GM12878 (cell line): ENCODE data around the gene ZNF227. TPM values are rescaled to one million over a fixed set of nuclear protein-coding genes. Genes with fewer than 3 reads are reported as not detected.
"Not testable (repeated sequence)": the region's sequence is repeated elsewhere in the genome, so short reads cannot be mapped to it uniquely, and the experiment has no call there.

Experiments
- ATAC-seq: fragments of 200-7000 bp; cut with Tn5 transposase; 3 replicates; pipeline ENCODE4 v1.9.1; 2020; ENCODE audit warnings: mild to moderate bottlenecking, moderate library complexity
- BruUV-seq: library from RNA; stranded (reverse); fragments of 400-500 nt; replicated peaks from 2 replicates; lab custom pipeline; 2021; lab: Mats Ljungman, UMichigan
- CTCF ChIA-PET: fragments of 300-600 bp; sonication (Branson Sonifier 250); formaldehyde crosslinking; extraction: SDS; loops from one replicate; lab custom pipeline; 2021; ENCODE audit warnings: inconsistent platforms; lab: Yijun Ruan, JAX
- POLR2A ChIA-PET: fragments of 350-600 bp; formaldehyde crosslinking; extraction: SDS; loops from one replicate; lab custom pipeline; 2021; ENCODE audit warnings: inconsistent platforms; lab: Charles Lee
- RAD21 ChIA-PET: fragments of 300-600 bp; sonication (Branson Sonifier 250); formaldehyde crosslinking; loops from one replicate; lab custom pipeline; 2023; ENCODE audit warnings: antibody characterized with exemption; ENCODE audit not compliant: unreplicated experiment; lab: Charles Lee
- SMC1A ChIA-PET: fragments of 300-600 bp; sonication (Branson Sonifier 250); formaldehyde crosslinking; loops from one replicate; lab custom pipeline; 2023; ENCODE audit not compliant: unreplicated experiment, uncharacterized antibody; lab: Charles Lee
- DNase-seq: peaks from one replicate; pipeline ENCODE4 v3.0.0-alpha.2; 2011; ENCODE audit warnings: low read depth, low spot score
- FAIRE-seq: peaks from 3 replicates; lab custom pipeline; 2011; peaks lifted over from hg19 to GRCh38; lab: Jason Lieb, UNC
- H2AFZ ChIP-seq: 2 replicates; pipeline ENCODE4 v1.6.0; 2011; ENCODE audit warnings: low read depth, low read length, control low read depth; ENCODE audit not compliant: control insufficient read depth
- H3K27ac ChIP-seq: 2 replicates; pipeline ENCODE4 v1.5.1; 2011; ENCODE audit warnings: control low read depth; ENCODE audit not compliant: control insufficient read depth, insufficient read depth
- H3K27me3 ChIP-seq, 2 experiments: replicated peaks in 1 of 2; 2 replicates each; pipeline versions ENCODE4 v1.6.0 to v1.6.1; 2011; ENCODE audit warnings: low read length in 1 of 2; ENCODE audit not compliant: control insufficient read depth in 2 of 2, insufficient read depth in 2 of 2
- H3K36me3 ChIP-seq, 2 experiments: 2 replicates each; pipeline ENCODE4 v1.5.1; 2011; ENCODE audit warnings: low read length in 1 of 2; ENCODE audit not compliant: control insufficient read depth in 2 of 2, insufficient read depth in 2 of 2
- H3K4me1 ChIP-seq: 2 replicates; pipeline ENCODE4 v1.6.1; 2011; ENCODE audit warnings: mild to moderate bottlenecking, low read length, moderate library complexity, mixed read lengths; ENCODE audit not compliant: control insufficient read depth, insufficient read depth
- H3K4me2 ChIP-seq: 2 replicates; pipeline ENCODE4 v1.6.0; 2011; ENCODE audit warnings: control low read depth; ENCODE audit not compliant: control insufficient read depth, insufficient read depth
- H3K4me3 ChIP-seq: fragments of 200-600 bp; sonication (generic); 2 replicates; pipeline ENCODE4 v1.5.1; 2016
- H3K79me2 ChIP-seq: 2 replicates; pipeline ENCODE4 v1.6.0; 2011; ENCODE audit warnings: low read length; ENCODE audit not compliant: control insufficient read depth, insufficient read depth
- H3K9ac ChIP-seq: 2 replicates; pipeline ENCODE4 v1.8.0; 2011; ENCODE audit warnings: low read length, control low read depth, mixed read lengths; ENCODE audit not compliant: control insufficient read depth, insufficient read depth
- H3K9me3 ChIP-seq: replicated peaks from 3 replicates; pipeline ENCODE4 v1.5.1; 2011; ENCODE audit warnings: mild to moderate bottlenecking, low read length; ENCODE audit not compliant: control insufficient read depth, insufficient read depth
- H4K20me1 ChIP-seq: 2 replicates; pipeline ENCODE4 v1.6.0; 2011; ENCODE audit not compliant: control insufficient read depth, insufficient read depth
- SRF ChIP-seq, 2 experiments: IDR thresholded peaks; 2 replicates each; pipeline ENCODE4 v1.6.1; 2011; ENCODE audit warnings: low read depth in 2 of 2, low read length in 2 of 2, mild to moderate bottlenecking in 1 of 2, moderate library complexity in 1 of 2
- SUPT20H ChIP-seq: IDR thresholded peaks from 2 replicates; pipeline ENCODE4 v1.6.1; 2011; ENCODE audit warnings: low read depth, mild to moderate bottlenecking, low read length, moderate library complexity, borderline replicate concordance; ENCODE audit not compliant: control insufficient read depth
- USF1 ChIP-seq: IDR thresholded peaks from 2 replicates; pipeline ENCODE4 v1.6.1; 2011; ENCODE audit warnings: borderline replicate concordance, low read depth, mild to moderate bottlenecking, moderate library complexity, mixed read lengths, low read length; ENCODE audit not compliant: insufficient read depth; ENCODE audit errors: extremely low read length
- WGBS: methylation state at CpG from one replicate; pipeline ENCODE4 v1.1.6; 2016; ENCODE audit warnings: low lambda C conversion rate; ENCODE audit not compliant: insufficient replicate concordance, insufficient coverage; ENCODE audit errors: missing lambda C conversion rate; 5-methylcytosine and 5-hydroxymethylcytosine counted together
- in situ Hi-C: fragments of 300-500 bp; cut with MboI; formaldehyde crosslinking; loops from 9 replicates; pipeline ENCODE4 v1.14.3; 2018; ENCODE audit warnings: mixed read lengths
- intact Hi-C: fragments of 100-400 bp; cut with micrococcal nuclease; formaldehyde crosslinking; loops from one replicate; pipeline ENCODE4 v1.14.2; 2022; ENCODE audit not compliant: unreplicated experiment
- polyA plus RNA-seq, 11 experiments: library from polyadenylated mRNA; depleted of rRNA in 4 of 11; unstranded in 6 of 11; stranded (reverse) in 5 of 11; fragments of >200 nt; fragmentation: Nextera tagmentation in 4 of 11; fragmentation: Illumina TruSeq in 1 of 11; extraction: Ambion mirVana in 4 of 11; extraction: Trizol in 1 of 11; gene quantifications; 1 replicate in 1 of 11; 2 replicates in 10 of 11; pipeline versions ENCODE4 v1.2.1 to v1.2.3, GENCODE V29; 2011 to 2016; ENCODE audit warnings: inconsistent platforms in 2 of 11, missing spikeins in 2 of 11, low read depth in 1 of 11
- total RNA-seq, 4 experiments: library from RNA; depleted of rRNA in 3 of 4; stranded (reverse); fragments of >200 nt in 3 of 4; fragmentation: Illumina TruSeq in 1 of 4; extraction: Trizol in 1 of 4; gene quantifications; 2 replicates each; pipeline versions ENCODE4 v1.2.1 to v1.2.3, GENCODE V29; 2013 to 2021

Gene ZNF227
- total and polyA plus RNA-seq, 10 of the 15 experiments (the other 5 are each of a cell fraction or from before 2014, with no cell fraction given), result 4.3 to 22.9 (median 13.0) TPM

GRCh38 chr19:44202974-44203373 is 9.4 kb upstream of the ZNF227 start:
- no peak for TF ChIP-seq SRF (IDR thresholded peaks at IDR 0.05; ENCODE audit: low read depth in 2 of 2, low read length in 2 of 2)
- TF ChIP-seq USF1, result no peak
- TF ChIP-seq SUPT20H, result no peak
- TF ChIP-seq, all 136 proteins: peak for 0
- H2AFZ ChIP-seq, result no peak overlapping the region
- no TSS peak for BruUV-seq
- H3K4me2 ChIP-seq, result no peak overlapping the region
- ATAC-seq, result no peak
- H3K27me3 ChIP-seq, result no peaks in the 10 kb centered on the region
- ChIA-PET RAD21 (no interaction called here), CTCF (no interaction called here), POLR2A (no interaction called here), SMC1A (no interaction called here)
- no peaks in the 10 kb centered on the region for H3K36me3 ChIP-seq
- in situ Hi-C loops (no loop called here), intact Hi-C loops (no loop called here)
- no peaks in the 10 kb centered on the region for H3K4me1 ChIP-seq
- no peak for FAIRE-seq
- H3K9me3 ChIP-seq, result peaks cover 4% of the 10 kb centered on the region
- no peak for DNase-seq
- H3K4me3 ChIP-seq, result no peak overlapping the region
- no peaks in the 10 kb centered on the region for H4K20me1 ChIP-seq
- WGBS, result no CpG with 5 or more reads among the region's 2 CpGs
- no peaks in the 10 kb centered on the region for H3K79me2 ChIP-seq
- no peak overlapping the region for H3K9ac ChIP-seq
- no peak overlapping the region for H3K27ac ChIP-seq

- H4K20me1 ChIP-seq, H3K79me2 ChIP-seq, H3K36me3 ChIP-seq, H3K9ac ChIP-seq, H3K27me3 ChIP-seq, BruUV-seq, DNase-seq, in situ Hi-C loops, intact Hi-C loops, SMC1A ChIA-PET, H3K27ac ChIP-seq, RAD21 ChIA-PET, ATAC-seq, H3K4me1 ChIP-seq, H3K4me3 ChIP-seq, CTCF ChIA-PET, FAIRE-seq, H2AFZ ChIP-seq, H3K4me2 ChIP-seq, POLR2A ChIA-PET, H3K9me3 ChIP-seq: not testable (repeated sequence)
- 89% methylated on average over 22 of the region's 31 CpGs for WGBS
Measured at GRCh38 chr19:44203877-44204276, 8.5 kb upstream of the ZNF227 start.
